Ovary (tissue), 3 donors: ENCODE data around the gene SOHLH1.

Experiments
- EP300 ChIP-seq: sonication (generic); formaldehyde crosslinking; IDR thresholded peaks from one replicate; pipeline ENCODE4 v1.6.1; 2017; ENCODE audit warnings: antibody characterized with exemption
- POLR2A ChIP-seq: fragments of 450-650 bp; IDR thresholded peaks from one replicate; pipeline ENCODE4 v1.6.1; 2017; ENCODE audit warnings: antibody characterized with exemption, mild to moderate bottlenecking, moderate library complexity
- TF ChIP-seq, protein P1 (sequence below), 3 donors: fragments of 450-650 bp in 2 of 3; fragments of 200-600 bp in 1 of 3; IDR thresholded peaks; one replicate each; pipeline versions ENCODE4 v1.5.1 to v1.8.0; 2016 to 2022; ENCODE audit warnings: antibody characterized with exemption in 3 of 3, mild to moderate bottlenecking in 1 of 3
- donor health status: DM: no; HTN: no; CAD: no.

DNA sequence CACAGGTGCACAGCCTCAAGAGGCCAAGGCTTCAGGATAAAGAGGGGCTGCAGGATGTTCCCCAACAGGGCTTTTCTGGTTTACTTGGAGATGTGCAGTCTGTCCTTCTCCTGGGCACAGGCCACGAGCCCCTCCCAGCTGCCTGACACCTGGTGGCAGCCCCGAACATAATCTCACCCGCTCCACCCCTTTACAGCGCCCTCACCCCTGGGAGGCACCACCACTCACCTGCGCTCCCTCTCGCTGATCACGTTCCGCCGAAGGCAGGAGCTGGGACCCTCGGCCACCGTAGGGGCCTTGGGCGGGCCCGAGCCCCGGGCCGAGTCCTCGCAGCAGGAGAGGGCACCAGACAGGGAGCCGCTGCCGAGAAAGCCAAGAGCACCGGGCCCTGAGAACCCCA, 514 bp downstream of the SOHLH1 start:
- no peak for TF ChIP-seq POLR2A
- TF ChIP-seq, protein P1, sequence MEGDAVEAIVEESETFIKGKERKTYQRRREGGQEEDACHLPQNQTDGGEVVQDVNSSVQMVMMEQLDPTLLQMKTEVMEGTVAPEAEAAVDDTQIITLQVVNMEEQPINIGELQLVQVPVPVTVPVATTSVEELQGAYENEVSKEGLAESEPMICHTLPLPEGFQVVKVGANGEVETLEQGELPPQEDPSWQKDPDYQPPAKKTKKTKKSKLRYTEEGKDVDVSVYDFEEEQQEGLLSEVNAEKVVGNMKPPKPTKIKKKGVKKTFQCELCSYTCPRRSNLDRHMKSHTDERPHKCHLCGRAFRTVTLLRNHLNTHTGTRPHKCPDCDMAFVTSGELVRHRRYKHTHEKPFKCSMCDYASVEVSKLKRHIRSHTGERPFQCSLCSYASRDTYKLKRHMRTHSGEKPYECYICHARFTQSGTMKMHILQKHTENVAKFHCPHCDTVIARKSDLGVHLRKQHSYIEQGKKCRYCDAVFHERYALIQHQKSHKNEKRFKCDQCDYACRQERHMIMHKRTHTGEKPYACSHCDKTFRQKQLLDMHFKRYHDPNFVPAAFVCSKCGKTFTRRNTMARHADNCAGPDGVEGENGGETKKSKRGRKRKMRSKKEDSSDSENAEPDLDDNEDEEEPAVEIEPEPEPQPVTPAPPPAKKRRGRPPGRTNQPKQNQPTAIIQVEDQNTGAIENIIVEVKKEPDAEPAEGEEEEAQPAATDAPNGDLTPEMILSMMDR (IDR thresholded peaks at IDR 0.05): no peak
- TF ChIP-seq EP300: no peak
